Fibroblast of upper back skin (primary cell): ENCODE measurements around the gene ABCC6.

Experiments
- DNase-seq: peaks from one replicate; pipeline ENCODE4 v3.0.0-alpha.2; 2013

ABCC6 gene

DNA sequence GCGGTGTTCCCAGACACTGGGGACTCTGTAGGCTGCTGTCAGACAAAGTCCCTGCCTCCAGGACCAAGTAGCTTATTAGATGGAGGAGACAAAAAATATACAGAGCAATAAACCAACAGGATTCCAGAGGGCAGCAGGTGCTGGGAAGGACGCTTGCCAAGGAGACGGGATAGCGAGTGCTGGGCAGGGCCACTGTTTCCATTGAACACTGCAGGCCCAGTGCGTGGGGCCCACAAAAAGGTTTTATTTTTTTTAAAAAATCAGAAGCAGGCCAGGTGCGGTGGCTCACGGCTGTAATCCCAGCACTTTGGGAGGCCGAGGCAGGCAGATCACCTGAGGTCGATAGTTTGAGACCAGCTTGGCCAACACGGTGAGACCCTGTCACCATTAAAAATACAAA is 84.2 kb downstream of the ABCC6 start:
- no peak for DNase-seq

DNA sequence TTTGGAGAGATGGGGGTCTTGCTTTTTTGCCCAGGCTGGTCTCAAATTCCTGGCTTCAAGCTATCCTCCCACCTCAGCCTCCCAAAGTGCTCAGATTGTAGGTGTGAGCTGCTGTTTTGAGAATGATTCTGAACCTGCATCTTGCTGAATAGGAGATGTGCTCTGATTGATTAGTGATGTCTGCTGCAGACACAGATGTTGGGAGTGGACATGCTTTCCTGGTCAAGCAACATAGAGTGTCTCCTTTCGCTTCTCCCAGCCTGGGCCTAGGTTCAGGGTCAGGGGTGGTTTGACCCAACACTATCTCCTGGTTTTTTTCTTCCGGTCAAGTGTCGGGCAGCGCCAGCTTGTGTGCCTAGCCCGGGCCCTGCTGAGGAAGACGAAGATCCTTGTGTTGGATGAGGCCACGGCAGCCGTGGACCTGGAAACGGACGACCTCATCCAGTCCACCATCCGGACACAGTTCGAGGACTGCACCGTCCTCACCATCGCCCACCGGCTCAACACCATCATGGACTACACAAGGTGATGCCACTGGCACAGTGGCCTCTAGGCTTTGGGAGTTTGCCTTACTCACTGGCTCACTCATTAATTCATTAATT is 85.2 kb downstream of the ABCC6 start:
- no peak for DNase-seq

DNA sequence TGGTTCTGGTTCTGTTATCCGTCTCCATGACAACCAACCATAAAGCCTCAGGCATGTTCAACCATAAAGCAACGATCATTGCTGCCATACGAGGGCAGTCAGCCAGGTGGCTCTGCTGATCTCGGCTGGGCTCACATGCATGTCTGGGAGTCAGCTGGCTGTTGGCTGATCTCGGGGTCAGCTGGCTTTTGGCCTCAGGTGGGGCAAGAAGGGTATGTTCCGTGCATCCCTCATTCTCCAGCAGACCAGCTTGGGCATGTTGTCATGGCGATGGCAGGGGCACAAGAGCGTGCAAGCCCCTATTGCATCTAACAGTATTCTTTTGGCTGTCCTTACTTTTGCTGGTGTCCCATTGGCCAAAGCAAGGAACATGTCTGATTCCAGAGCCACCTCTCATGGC is 86.2 kb downstream of the ABCC6 start:
- no peak for DNase-seq

GRCh38 chr16:16136588-16136987 is 86.7 kb downstream of the ABCC6 start:
- DNase-seq = no peak

- DNase-seq = no peak
Observed at GRCh38 chr16:16133943-16134604, 89.2 kb downstream of the ABCC6 start.

DNA sequence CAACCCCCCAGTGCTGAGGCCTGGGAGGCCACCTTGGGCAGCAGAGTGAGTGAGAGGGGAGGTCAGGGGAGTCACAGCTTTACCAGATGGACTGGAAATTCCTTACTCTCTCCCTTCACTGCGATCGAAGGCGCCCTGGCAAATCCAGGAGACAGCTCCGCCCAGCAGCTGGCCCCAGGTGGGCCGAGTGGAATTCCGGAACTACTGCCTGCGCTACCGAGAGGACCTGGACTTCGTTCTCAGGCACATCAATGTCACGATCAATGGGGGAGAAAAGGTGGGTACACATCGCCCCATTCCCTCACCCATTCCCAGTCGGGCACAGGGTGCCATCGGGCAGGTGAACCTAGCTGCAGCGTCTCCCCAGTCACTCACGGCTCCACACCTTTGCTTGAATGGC is 91.6 kb downstream of the ABCC6 start:
- DNase-seq = no peak

DNA sequence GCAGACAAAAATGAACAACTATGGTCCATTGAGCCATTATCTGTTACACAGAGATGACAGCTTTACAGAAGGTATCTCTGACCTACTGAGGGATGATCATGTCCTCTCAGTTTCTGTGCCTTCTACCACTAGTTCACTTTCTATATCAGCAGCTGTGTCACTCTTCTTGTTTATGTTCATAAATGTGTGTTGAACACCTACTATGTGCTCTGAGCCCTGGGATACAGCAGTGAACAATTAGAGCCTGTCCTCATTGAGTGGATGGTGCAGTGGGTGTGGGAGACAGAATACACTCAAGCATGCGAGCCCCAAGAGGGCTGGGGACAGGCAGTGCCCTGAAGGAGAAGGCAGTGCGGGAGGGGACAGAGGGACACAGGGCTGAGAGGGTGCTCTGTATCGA is 92.1 kb downstream of the ABCC6 start:
- DNase-seq = no peak

DNA sequence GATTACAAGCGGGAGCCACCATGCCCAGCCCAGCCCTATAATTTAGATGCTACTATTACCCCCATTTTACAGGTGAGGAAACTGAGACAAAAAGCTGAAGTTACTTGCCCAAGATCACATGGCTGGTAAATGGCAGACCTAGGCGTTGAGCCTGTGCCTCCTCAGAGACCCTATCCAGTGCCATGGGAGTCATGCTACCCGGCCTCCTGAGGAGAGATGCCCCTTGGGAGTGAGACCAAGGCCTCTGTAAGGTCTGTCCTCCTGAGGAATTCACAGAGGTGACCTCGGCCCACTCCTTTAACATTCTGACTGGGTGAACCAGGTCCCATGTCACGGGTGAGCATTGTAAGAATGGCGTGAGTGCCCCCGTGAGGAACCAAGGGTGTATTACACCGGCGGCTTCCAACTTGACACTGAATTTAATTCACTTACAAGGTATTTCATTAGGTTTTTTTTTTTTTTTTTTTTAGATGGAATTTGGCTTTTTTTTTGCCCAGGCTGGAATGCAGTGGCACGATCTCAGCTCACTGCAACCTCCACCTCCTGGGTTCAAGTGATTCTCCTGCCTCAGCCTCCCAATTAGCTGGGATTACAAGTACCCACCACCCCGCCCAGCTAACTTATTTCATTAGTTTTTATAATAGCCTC is 95.7 kb downstream of the ABCC6 start:
- peak; percentile 68 for DNase-seq

DNA sequence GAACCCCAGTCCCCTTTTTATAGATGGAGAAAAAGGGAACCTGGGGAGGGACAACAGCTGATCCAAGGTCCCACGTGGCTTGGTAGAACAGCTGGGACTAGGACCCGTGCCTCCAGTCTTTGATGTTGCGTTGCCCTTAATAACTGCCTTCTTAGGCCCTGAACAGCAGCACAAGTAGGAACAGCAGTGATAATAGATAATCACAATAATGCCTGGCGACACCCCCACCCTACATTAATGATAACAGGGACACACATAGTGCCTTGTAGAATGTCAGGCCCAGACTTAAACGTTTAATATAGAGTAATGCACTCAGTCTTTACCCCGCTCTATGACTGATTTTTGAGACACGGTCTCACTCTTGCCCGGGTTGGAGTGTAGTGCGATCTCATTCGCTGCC is 96.4 kb downstream of the ABCC6 start:
- DNase-seq = no peak

DNA sequence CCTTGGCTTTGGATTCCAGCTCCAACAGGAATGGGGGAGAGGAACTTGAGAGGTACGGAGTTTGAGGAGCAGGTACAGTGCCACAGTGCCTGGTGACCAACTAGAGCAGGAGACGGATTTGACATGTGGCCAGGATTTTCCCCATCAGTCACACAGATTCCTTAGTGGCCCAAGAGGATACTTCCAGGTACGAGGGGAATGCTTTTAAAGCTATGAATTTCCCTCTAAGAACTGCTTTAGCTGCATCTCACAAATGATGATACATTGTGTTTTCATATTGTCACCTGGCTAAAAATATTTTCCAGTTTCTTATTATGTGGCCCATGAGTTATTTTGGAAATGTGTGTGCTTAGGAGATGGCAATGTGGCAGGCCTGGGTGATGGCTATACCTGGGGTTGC is 98.3 kb downstream of the ABCC6 start:
- no peak for DNase-seq

DNA sequence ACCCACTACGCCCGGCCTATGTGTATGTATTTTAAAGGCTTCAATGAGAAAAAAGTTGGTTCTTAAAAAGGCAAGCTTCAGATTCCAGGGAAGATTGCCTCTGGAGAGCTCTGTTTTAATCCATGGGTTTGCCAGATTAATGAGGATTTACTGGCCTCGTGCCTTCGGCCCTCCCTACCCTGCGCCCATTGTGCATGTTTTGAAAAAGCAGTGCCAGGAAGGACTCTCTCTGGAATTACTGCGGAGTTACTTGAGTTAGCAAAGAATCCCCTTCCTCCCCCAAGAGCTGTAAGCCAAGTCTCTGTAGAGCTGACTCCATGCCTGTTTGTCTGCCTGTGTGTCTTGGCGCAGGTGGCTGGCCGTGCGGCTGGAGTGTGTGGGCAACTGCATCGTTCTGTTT is 98.9 kb downstream of the ABCC6 start:
- DNase-seq = no peak

DNA sequence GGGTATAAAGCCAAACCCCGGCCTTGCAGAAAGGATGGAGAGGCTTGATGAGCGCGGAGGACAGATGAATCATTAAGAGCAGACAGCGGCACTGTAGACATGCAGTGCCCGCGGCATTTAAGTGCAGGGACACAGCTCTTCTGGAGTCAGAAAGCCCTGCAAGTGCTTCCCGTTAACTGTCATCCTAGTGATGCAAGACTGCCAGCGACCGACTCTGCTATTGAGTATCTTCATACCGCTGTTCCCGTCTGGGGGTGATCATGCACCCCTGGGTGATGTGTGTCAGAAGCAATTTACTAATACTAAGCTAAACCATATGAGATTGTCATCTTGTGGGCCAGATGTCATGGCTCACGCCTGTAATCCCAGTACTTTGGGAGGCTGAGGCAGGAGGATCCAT is 101.0 kb downstream of the ABCC6 start:
- DNase-seq = no peak

DNA sequence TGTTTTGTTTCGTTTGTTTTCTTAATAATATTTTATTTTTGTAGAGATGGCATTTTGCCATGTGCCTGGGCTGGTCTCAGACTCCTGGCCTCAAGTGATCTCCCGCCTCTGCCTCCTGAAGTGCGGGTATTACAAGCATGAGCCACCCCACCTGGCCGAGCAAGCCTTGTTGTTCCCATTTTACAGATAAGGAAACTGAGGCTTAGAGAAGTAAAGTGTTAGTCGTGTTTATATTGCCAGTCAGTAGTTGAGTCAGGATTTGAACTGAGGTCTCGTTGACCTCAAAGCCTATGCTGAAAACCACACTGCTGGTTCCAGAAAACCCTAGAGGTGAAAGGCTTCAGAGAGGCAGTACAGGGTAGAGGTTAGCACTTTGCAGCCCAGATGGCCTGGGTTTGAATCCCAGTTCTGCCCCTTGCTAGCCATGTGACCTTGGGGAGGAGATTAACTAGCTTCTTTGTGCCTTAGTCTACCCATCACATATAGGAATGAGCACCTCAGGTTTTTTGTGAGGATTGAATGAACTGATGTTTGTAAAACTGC is 102.0 kb downstream of the ABCC6 start:
- no peak for DNase-seq

DNA sequence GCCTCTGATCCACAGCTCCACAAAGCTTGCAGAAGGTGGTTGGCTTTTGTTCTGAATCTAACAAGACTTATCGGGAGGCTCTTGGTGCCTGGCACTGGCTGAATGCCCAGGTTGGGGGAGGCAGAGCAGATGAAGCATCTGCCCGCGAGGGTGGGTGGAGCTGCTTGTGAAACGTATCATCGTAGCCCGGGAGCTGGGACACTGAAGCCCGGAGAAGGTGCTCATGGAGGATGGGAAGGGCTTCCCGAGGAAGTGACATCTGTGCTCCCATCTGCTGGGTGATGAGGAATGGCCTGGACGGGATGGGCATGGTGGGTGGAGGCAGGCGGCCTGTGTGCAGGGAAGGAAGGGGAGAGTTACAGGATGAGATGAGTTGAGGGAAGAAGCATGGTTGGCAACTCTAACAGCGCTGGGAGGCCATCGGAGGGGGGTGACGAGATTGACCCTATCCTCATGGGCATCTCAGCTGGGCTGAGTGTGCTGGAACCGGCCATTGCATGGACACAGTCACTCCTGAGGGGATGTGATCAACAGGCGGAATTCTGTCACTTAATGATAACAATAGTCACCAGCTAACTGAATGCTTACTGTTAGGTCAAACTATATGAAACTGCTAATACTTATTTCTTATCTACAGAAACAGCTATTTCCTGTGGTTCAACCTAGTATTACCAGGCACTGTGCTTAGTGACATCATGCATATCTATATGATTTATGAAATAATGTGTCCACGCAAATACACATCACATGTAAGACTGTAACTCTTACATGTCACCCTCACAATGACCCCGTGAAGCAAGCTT is 102.7 kb downstream of the ABCC6 start:
- DNase-seq = no peak

GRCh38 chr16:16120044-16120381 is 103.3 kb downstream of the ABCC6 start:
- no peak for DNase-seq

DNA sequence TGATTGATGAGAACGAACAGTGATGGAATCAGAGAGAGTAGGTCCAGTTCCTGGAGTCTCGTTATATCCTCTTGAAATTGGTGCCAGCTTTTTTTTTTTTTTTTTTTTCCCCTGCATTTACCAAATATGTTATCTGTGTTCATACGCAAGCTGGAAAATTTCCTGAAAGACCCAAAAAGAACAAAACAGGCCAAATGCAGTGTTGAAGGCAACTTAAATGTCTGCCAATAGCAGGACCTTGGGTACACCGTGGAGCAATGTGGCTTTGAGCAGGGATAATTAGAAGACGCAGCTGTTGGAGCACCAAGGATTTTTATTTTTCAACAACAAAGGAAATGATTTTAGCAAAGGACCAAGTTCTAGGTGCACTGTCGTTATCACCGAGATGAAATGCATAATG is 105.0 kb downstream of the ABCC6 start:
- no peak for DNase-seq

GRCh38 chr16:16116841-16117240 is 106.5 kb downstream of the ABCC6 start:
- no peak for DNase-seq

GRCh38 chr16:16113076-16113475 is 110.2 kb downstream of the ABCC6 start:
- no peak for DNase-seq

- no peak for DNase-seq
Observed at GRCh38 chr16:16112450-16113053, 110.7 kb downstream of the ABCC6 start.

- no peak for DNase-seq
Observed at GRCh38 chr16:16111639-16112038, 111.7 kb downstream of the ABCC6 start.

DNA sequence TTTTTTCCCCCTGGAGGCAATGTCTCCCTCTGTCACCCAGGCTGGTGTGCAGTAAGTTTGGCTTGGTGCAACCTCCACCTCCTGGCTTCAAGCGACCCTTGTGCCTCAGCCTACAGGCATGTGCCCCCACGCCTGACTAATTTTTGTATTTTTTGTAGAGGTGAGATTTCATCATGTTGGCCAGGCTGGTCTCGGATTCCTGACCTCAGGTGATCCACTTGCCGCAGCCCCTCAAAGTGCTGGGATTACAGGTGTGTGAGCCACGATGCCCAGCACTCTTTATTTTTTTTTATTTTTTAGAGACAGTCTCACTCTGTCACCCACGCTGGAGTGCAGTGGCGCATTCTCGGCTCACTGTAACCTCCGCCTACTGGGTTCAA is 113.2 kb downstream of the ABCC6 start:
- no peak for DNase-seq

GRCh38 chr16:16109453-16110110 is 113.7 kb downstream of the ABCC6 start:
- no peak for DNase-seq

GRCh38 chr16:16108759-16109158 is 114.5 kb downstream of the ABCC6 start:
- no peak for DNase-seq
